GM21360 (cell line): ENCODE results near the gene RASA3.
"Not testable (repeated sequence)": the region's sequence is repeated elsewhere in the genome, so short reads cannot be mapped to it uniquely, and the experiment has no call there.

Experiments
- ATAC-seq: cut with Tn5 transposase; IDR thresholded peaks from one replicate; pipeline ENCODE4 v1.9.1; 2021; ENCODE audit warnings: mild to moderate bottlenecking, moderate library complexity; ENCODE audit not compliant: unreplicated experiment

Gene RASA3

DNA sequence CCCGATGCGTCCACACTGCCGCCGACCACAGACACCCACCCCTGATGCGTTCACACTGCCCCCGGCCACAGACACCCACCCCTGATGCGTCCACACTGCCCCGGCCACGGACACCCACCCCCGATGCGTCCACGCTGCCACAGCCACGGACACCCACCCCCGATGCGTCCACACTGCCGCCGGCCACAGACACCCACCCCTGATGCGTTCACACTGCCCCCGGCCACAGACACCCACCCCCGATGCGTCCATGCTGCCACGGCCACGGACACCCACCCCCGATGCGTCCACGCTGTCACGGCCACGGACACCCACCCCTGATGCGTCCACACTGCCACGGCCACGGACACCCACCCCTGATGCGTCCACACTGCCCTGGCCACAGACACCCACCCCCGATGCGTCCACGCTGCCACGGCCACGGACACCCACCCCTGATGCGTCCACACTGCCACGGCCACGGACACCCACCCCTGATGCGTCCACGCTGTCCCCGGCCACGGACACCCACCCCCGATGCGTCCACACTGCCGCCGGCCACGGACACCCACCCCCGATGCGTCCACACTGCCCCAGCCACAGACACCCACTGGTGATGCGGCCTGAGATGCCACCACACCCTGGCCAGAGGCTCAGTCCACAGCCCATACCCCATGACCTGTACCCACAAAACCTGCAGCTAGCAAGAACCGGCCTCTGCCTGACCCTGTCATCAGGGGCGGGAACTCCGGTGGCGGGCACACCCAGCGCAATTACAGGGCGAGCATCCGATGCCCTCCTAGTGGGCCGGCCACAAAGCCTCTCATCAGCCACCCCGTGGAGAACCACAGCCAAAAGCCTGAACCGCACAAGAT lies 28.4 kb downstream of the RASA3 start:
- no peak for ATAC-seq

DNA sequence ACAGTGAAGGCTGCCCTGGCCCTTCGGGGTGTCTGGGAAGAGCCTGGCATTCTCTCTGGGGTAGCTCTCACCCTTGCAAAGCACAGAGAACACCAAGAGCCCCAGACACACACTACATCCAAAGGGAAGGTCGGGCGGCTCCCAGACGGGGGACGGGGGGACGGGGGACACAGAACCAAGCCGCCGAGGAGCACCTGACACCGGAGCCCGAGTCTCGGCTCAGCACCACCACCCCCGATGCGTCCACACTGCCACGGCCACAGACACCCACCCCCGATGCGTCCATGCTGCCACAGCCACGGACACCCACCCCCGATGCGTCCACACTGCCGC lies 29.2 kb downstream of the RASA3 start:
- not testable (repeated sequence) for ATAC-seq

DNA sequence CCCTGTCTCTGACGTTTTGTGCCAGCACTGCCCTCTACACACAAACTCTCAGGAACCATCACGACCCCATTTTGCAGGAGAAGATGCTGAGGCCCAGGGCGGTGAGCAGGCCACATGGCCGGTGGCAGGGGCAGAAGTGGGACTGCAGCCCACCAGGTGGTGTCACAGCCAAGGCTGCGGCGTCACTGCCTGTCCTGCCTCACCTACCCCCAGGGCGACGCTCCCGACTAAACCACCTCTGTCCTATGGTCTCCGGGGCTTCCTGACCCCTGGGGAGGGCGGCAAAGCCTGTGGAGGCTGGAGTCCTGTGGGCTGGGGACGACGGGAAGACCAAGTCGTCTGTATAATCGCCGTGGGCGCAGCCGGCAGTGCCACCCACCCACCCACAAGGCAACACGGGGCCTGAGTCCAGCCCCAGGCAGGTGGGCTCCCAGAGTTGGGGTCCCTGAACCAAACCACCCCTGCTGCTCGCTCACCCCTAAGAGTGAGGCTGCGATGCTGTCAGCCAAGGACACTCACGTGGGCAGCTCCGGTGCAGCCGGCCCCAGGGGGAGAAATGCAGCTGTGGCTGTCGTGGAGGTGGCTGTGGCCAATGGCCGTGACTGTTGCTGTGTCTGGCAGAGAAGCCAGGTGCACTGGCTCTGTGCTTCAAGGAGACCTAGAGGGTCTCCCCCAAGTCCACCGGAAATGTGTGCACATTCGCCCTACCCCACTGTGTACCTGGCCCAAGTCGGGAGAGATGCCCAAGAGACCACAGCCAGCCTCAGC lies 29.7 kb downstream of the RASA3 start:
- no peak for ATAC-seq

DNA sequence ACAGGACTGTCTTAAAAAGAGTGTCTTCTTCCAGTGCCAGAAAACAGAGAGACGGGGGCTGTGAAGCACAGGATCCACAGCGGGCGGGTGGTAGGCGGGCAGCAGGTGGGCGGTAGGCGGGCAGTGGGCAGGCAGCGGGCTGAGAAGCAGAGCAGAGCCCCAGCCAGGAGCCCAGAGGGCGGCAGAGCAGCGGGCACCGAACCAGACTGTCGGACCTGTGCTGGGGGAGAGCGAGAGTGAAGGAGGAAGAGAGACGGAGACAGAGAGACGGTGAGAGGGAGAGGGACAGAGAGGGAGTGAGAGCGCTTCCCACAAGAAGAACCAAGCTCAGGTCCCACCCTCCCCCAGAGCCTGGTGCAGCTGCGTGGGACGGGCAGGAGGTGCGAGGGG lies 30.3 kb downstream of the RASA3 start:
- ATAC-seq = no peak

DNA sequence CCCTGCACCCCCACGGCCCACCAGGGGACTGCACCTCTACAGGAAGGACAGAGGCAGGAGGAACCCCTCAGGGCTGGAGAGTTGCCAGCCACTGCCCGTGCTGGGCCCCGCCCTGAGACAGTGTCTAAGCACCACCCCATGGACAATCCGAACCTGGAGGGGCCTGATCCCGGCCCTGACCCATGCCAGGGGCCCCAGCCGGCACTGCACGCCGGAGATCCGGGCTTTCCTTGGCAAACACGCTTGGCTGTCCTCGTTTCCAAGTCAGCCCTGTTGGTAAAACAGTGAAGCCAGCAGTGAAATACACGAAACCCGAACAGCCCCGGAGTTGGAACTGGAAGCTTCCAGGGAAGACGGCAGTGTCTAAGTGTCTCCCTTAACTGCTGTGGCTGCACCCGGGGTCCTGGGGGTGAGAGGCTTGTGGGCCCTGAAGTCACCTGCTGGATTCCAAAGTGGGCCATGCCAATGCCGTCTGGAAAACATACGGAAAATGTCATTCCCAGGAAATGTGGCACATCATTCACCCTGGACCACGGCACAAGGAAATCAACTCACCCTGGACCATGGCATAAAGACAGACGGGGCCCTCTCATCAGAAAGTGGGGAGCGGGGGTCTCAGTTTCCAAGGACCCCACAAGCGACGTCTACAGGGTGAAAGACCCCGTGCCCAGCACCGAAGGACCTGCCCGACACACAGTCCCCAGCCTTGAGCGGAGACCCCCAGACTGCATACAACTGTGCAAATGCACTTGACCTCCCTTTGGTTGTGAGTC lies 30.9 kb downstream of the RASA3 start:
- no peak for ATAC-seq

DNA sequence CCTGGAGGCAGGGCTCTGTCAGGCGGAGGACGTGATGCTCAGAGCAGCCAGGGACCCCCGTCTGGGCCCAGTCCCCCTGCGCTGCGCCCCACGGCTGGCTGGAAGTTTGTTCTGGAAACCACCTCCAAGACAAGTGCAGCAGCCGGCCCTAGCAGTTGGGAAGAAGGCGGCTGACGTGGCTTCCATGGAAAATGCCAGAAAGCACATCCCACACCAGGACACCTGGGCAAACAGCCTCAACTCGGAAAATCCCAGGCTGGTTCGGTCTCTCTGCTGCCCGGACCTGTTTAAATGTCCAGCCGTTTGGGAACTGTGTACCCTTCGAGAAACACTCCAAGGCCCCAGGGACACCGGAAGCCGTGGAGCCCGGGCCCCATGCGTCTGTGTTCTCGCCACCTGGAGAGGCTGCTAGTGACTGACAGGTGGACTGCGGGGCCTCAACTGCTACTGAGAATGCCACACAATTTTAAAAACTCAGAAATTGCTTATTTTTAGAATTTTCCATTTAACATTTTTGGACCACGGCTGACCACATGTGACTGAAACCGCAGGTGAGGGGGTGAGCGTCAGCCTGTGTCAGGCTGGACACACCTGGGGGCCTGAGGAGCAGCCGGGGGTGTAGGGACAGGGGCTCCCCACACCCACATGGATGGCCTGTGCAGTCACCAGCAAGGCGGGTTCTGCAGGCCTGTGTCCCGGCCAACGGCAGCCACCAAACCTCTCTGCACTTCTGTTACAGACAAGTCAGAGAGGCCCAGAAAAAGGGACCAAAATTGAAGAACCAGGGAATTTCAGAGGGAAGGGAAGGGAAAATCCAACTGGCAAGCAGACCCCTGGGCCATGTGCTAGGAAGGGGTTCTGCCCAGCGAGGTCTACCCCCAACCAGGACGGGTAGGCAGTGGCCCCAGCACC lies 31.7 kb downstream of the RASA3 start:
- no peak for ATAC-seq

DNA sequence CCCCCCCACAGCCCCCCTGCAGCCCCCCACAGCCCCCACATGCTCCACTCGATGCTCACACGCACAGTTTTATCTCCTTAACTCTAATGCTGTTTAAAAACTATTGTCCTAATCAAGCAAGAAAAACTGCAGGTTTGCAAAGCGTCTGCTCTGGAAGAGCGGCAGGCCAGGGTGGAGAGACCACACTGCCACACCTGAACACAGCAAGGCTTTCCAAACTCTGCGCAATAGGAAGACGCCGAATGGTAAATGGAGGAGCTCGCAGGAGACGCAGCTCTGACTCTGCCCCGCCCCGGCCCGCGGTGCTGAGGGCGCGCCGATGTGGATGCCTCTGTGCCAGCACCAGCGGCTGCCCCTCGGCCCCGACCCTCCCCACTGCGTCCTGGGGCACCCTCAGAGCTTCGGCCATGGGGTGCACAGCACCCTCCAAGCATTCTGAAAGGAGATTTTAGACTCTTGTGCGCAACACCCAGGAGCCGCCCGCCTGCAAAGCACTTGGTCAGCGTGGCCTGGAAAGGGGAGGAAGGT lies 32.4 kb downstream of the RASA3 start:
- ATAC-seq = no peak

DNA sequence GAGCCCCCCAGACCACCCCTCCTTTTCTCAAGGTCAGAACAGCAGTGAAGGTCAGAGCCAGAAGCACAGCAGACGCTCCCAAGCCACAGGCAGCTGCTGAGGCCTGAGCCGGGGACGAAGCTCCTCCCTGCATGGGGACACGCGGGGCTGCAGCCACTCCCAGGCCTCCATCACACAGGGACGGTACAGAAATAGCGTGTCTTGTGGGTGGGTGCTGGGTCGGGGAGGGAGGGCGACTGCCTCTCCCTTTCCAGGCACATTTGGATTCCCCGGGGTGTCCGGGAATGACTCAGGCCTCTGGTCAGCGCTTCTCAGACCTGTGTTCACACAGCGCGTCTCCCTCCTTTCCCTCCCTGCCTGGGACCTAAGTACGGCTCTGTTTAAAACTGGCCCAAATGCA lies 33.2 kb downstream of the RASA3 start:
- no peak for ATAC-seq

DNA sequence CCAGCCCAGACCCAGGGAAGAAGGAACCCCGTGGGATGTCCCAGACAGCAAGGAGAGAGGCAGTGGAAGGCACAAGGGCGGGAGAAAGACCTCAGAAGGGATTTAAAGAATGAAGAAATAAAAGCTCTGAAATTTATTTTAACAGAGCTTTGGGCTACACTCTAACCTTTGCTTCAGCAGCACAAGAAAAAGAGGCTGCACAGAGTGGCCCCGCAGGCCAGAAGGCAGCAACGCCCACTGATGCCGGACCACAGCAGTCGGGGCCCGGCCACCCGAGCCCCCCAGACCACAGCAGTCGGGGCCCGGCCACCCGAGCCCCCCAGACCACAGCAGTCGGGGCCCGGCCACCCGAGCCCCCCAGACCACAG lies 33.8 kb downstream of the RASA3 start:
- ATAC-seq = not testable (repeated sequence)

DNA sequence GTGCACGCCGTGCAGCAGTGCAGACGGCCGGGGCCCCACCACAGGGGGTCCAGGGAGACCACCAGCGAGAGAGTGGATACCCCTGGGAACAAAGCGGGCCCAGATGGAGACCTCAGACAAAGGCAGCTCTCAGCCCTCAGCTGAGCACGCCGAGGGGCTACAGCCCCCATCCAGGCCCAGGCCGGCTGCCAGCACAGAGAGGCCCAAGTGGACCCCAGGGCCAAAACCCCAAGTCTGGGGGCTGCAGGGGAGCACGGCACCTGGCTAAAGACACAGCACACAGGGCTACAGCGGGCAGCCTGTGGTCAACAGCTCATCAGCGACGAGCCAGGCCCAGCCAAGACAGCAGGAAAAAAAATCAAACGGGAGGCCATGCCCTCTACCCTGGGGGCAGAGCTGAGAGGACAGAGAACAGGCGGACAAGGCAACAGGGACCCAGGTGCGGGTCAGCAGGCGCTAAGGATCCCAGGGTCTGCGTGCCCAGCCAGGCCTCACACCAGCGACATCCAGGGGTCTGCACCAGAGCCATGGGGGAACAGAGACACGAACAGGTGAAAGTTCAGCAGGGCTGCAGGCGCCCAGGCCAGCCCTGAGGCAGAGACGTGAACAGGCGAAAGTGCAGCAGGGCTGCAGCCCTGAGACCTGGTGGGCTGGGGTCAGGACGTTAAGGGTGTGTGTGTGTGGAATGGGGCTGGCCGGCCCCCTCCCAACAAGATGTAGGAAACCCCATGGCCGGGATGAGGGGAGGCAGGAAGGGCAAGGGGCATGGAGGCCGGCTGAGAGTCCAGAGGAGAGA lies 34.3 kb downstream of the RASA3 start:
- ATAC-seq = no peak

DNA sequence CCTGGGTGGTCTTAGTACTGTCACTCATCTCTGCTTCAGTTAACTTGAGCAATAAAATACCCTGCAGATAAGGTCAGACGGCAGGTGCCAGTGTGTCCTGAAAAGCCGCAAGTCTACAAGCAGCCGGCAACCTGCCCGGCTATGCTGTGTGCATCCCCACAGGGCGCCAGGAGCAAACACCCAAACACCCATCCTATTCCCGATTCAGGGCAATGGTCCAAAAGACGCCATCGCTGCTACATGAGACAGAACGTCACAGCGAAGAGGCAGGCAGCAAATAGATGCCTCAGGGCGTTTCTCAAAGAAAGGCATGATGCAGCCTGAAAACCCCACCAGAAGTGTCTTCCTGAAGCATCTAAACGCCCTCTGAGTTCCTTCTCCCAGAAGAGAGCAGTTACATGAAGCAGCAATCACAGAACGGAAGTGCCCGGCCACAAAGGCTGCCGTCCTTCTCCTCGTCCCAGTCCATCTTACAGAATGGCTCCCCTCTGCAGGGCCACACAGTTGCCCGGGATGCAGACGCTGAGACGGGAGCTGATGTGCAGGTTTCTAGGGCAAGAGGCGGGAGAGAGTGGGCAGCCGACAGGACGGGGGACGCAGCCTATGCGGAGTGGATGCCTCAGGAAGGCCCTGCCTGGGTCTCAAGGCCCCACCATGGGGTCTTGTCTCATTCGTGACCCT lies 35.1 kb downstream of the RASA3 start:
- ATAC-seq = no peak

DNA sequence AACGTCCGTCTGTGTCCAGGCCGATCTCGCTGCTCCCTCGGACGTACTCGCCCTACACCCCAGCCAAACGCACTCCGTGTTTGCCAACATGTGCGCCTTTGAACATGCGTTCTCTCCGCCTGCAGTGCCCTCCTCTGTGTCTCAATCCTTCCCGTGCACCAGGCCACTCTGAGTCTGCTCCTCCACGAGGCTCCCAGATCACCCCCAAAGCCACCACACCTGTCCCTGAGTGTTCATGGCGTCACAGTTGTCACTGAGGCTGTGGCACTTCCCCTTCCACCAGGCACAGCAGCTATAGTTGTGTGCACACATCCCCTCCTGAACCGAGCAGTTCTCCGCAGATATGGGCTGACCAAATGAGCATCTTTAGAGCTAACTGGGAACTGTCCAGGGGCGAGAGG lies 35.6 kb downstream of the RASA3 start:
- no peak for ATAC-seq

DNA sequence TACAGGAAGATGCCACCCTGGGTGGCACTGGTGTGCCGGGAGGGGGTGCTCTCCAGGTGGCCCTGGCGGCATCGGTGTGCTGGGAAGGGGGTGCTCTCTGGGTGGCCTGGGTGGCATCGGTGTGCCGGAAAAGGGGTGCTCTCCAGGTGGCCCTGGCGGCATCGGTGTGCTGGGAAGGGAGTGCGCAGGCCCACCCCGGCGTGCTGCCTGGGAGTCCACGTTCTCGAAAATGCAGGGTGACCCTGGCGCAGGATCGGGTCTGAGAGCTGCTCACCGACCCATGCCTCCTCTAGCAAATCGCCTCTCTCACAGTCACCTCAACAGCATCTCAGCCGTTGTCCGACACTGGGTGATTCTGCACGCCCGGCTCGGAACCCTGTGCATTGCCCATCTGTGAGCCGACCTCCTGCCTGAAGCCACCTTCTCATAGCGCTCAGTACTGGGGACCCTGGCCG lies 36.4 kb downstream of the RASA3 start:
- no peak for ATAC-seq

DNA sequence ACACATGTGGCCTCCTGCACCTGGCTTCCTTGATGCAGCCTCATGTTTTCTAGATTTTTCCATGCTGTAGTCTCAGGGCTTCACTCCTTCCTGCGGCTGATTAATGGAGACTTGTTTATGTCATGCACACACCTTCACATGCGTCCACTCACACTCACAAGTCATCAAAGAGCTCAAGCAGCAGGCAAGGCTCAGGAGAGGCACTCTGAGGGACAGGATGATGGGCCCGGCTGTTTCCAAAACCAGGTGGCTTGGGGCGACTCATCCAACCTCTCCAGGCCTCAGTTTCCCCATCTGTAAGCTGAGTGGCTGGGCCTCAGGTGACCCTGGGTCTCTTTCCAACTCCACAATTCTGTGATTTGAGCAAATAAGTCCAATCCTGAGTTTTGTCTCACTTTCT lies 36.9 kb downstream of the RASA3 start:
- no peak for ATAC-seq

DNA sequence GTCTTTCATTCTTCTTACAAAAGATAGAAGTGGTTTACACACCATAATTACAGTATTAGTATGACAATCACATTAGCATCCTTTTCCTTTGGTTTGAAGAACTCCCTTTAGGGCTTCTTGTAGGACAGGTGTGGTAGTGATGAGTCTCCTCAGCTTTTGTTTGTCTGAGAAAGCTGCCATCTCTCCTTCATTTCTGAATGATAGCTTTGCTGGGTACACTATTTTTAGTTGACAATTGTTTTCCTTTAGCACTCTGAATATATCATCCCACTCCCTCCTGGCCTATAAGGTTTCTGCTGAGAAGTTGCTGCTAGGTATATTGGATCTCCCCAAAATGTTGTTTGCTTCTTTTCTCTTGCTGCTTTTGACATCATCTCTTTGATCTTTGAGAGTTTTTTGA lies 39.3 kb downstream of the RASA3 start:
- no peak for ATAC-seq

DNA sequence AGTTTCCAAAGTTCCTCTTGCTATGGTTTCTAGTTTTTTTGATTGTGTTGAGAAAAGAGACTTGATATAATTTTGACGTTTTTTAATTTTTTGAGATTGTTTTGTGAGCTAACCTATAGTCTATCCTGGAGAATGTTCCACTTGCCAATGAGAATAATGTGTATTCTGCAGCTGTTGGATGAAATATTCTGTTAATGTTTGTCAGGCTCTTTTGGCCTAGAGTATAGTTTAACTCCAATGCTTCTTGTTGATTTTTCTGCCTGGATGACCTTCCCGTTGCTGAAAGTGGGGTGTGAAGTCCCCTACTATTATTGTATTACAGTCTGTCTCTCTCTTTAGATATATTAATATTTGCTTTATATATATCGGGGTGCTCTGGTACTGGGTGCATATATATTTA lies 40.0 kb downstream of the RASA3 start:
- no peak for ATAC-seq

DNA sequence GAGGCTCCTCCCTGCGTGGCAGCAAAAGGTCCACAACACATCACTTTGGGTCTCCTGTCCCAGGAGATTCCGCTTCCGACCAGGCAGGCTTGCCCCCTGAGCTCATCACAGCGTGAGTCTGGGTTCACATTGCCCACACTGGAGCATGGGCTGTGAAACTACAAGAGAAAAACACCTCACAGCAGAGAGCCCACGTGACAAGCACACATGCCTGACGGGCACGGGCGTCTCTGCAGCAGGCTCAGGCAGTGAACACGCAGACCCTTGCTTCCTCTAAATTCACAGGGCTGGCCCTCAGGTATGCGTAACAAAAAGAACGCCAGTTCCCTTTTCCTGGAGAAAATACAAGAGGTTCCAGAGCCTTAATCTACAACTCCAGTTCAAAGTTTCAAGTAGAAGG lies 41.9 kb downstream of the RASA3 start:
- ATAC-seq = no peak

DNA sequence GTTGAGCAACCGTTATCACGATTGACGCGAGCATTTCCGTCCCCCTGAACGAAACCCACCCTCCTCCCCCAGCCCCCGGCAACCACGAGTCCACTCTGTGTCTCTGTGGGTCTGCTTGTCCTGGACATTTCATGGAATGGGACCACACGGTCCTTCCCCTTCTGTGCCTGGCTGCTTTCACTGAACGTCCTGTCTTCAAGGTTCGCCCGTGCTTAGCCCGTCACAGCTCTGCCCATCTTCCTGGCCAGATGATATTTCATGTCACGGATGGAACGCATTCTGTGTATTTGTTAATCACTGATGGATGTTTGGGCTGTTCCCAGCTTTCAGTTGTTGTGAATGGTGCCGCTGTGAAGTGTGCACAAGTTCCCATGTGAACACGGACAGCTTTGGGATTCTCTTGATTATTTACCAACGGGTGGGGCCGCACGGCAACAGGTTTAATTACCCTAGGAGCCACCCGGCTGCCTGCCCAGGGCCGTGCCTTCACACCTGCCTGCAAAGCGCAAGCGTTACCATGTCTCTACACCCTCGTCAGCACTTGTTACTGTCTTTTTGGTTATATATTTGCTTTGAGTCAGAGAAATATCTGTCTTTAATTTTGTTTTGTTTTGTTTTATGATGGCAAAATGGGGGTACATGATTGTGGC lies 42.5 kb downstream of the RASA3 start:
- no peak for ATAC-seq

DNA sequence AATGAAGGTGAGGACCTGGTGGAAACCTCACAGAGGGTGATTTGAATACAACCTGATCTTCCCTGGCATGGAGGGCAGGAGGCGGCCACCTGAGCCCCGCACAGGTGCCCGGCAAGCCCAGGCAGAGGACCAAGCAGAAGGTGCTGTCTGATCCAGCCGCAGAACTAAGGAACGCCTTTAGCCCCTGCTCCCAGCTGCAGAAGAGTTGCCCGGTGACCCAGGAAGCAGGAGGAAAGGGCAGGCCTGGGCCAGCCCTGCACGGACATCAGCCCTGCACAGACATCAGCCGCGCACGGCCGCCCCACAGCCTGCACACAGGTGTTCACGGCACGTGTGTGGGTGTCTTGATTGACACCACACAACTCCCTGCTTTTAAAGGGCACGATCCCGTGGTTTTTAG lies 43.1 kb downstream of the RASA3 start:
- no peak for ATAC-seq
